Thyroid gland (tissue), 4 donors: ENCODE results near the gene FSTL1.

Experiments used
- POLR2A ChIP-seq, 2 donors: fragments of 450-650 bp; IDR thresholded peaks; one replicate each; pipeline ENCODE4 v1.6.1; 2017; ENCODE audit warnings: antibody characterized with exemption in 2 of 2, mild to moderate bottlenecking in 2 of 2, moderate library complexity in 1 of 2
- TF ChIP-seq, protein P1 (sequence below), 6 experiments: fragments of 200-600 bp in 3 of 6; fragments of 450-650 bp in 3 of 6; sonication (generic) in 3 of 6; IDR thresholded peaks; one replicate each; pipeline ENCODE4 v1.5.1; 2016 to 2019; ENCODE audit warnings: antibody characterized with exemption in 6 of 6, mild to moderate bottlenecking in 2 of 6, inconsistent platforms in 1 of 6, moderate library complexity in 1 of 6

- no peak for TF ChIP-seq POLR2A (IDR thresholded peaks at IDR 0.05)
- TF ChIP-seq, protein P1, sequence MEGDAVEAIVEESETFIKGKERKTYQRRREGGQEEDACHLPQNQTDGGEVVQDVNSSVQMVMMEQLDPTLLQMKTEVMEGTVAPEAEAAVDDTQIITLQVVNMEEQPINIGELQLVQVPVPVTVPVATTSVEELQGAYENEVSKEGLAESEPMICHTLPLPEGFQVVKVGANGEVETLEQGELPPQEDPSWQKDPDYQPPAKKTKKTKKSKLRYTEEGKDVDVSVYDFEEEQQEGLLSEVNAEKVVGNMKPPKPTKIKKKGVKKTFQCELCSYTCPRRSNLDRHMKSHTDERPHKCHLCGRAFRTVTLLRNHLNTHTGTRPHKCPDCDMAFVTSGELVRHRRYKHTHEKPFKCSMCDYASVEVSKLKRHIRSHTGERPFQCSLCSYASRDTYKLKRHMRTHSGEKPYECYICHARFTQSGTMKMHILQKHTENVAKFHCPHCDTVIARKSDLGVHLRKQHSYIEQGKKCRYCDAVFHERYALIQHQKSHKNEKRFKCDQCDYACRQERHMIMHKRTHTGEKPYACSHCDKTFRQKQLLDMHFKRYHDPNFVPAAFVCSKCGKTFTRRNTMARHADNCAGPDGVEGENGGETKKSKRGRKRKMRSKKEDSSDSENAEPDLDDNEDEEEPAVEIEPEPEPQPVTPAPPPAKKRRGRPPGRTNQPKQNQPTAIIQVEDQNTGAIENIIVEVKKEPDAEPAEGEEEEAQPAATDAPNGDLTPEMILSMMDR (IDR thresholded peaks at IDR 0.05), result no peak
Measured at GRCh38 chr3:120348065-120348990, 102.5 kb downstream of the FSTL1 start.
